Gastrocnemius medialis (tissue), 4 donors: ENCODE data around the gene KLHL4. TPM values are rescaled to one million over a fixed set of nuclear protein-coding genes. Genes with fewer than 3 reads are reported as not detected.

Experiments
- ATAC-seq, 2 donors: fragments of 150-250 bp; one replicate each; pipeline ENCODE4 v1.9.1; 2016
- DNase-seq, 2 donors: peaks; one replicate each; pipeline ENCODE4 v3.0.0-alpha.2; 2019
- H3K27ac ChIP-seq, 4 donors: fragments of 200-600 bp; sonication (generic); 1 replicate in 1 of 4; 2 replicates in 3 of 4; pipeline ENCODE4 v1.5.1; 2016 to 2018; ENCODE audit warnings: mild to moderate bottlenecking in 2 of 4, moderate library complexity in 1 of 4
- H3K27me3 ChIP-seq, 3 donors: fragments of 200-600 bp; sonication (generic) in 2 of 3; 1 replicate in 1 of 3; 2 replicates in 2 of 3; pipeline versions ENCODE4 v1.5.1 to v1.6.0; 2016 to 2019; ENCODE audit warnings: mild to moderate bottlenecking in 1 of 3, moderate library complexity in 1 of 3
- H3K36me3 ChIP-seq, 2 donors: fragments of 200-600 bp; sonication (generic) in 1 of 2; one replicate each; pipeline ENCODE4 v1.5.1; 2017 to 2018
- H3K4me1 ChIP-seq, 2 donors: fragments of 200-600 bp; sonication (generic) in 1 of 2; one replicate each; pipeline ENCODE4 v1.5.1; 2016 to 2017; ENCODE audit warnings: mild to moderate bottlenecking in 2 of 2
- H3K4me3 ChIP-seq, 4 donors: fragments of 200-600 bp; sonication (generic) in 3 of 4; 1 replicate in 1 of 4; 2 replicates in 3 of 4; pipeline ENCODE4 v1.5.1; 2016 to 2019; ENCODE audit warnings: mild to moderate bottlenecking in 2 of 4
- H3K9me3 ChIP-seq, 3 donors: fragments of 200-600 bp; sonication (generic) in 2 of 3; 1 replicate in 1 of 3; 2 replicates in 2 of 3; pipeline ENCODE4 v1.5.1; 2016 to 2019
- CTCF ChIP-seq, 5 experiments: fragments of 450-650 bp in 3 of 5; fragments of 200-600 bp in 2 of 5; sonication (generic) in 2 of 5; IDR thresholded peaks in 4 of 5; conservative IDR thresholded peaks in 1 of 5; 1 replicate in 4 of 5; 2 replicates in 1 of 5; pipeline ENCODE4 v1.5.1; 2016 to 2019; ENCODE audit warnings: antibody characterized with exemption in 5 of 5, mild to moderate bottlenecking in 3 of 5, moderate library complexity in 3 of 5
- POLR2A ChIP-seq, 2 donors: fragments of 450-650 bp; IDR thresholded peaks; one replicate each; pipeline ENCODE4 v1.6.1; 2017; ENCODE audit warnings: antibody characterized with exemption in 2 of 2, mild to moderate bottlenecking in 2 of 2, moderate library complexity in 2 of 2
- in situ Hi-C, 4 donors: fragments of 200-750 bp; cut with MboI; loops; one replicate each; pipeline versions ENCODE4 v1.15.0 to v1.8.0; 2017; ENCODE audit warnings: low sequenced_read_pairs in 4 of 4
- intact Hi-C: fragments of 100-400 bp; cut with DNase I; formaldehyde crosslinking; loops from one replicate; pipeline ENCODE4 v1.15.1; 2023; ENCODE audit warnings: low total_unique reads
- total RNA-seq, 4 donors: library from RNA; depleted of rRNA; stranded (reverse); fragments of >200 nt; gene quantifications; one replicate each; pipeline versions ENCODE4 v1.1.0 to v1.2.3, GENCODE V29; 2016

Gene KLHL4
- total RNA-seq, 4 donors from 2014 or later, result 0.05 to 0.25 (median 0.14) TPM

- Histone ChIP-seq H3K4me1 (no peaks in the 10 kb centered on the region), H3K9me3 (no peaks in the 10 kb centered on the region), H3K27me3 (peaks cover 0 to 2% (median 0%) of the 10 kb centered on the region in 3 donors), H3K36me3 (no peaks in the 10 kb centered on the region), H3K27ac (no peak overlapping the region), H3K4me3 (no peak overlapping the region)
- intact Hi-C loops (no loop called here), in situ Hi-C loops (no loop called here)
- ATAC-seq (no peak), DNase-seq (no peak)
- TF ChIP-seq CTCF (IDR thresholded peaks at IDR 0.05 in 4 of 5, conservative IDR thresholded peaks at IDR 0.05 in 1 of 5), result no peak
- no peak for TF ChIP-seq POLR2A (IDR thresholded peaks at IDR 0.05)
These were observed 1.8 kb upstream of the KLHL4 start for GRCh38 chrX:87515836-87516235.

GRCh38 chrX:87516717-87517121, 883 bp upstream of the KLHL4 start:
- no peak for ATAC-seq

GRCh38 chrX:87518504-87518903, 902 bp downstream of the KLHL4 start:
- peaks cover 0 to 2% (median 0%) of the 10 kb centered on the region in 3 donors for H3K27me3 ChIP-seq
- no peak for TF ChIP-seq POLR2A (IDR thresholded peaks at IDR 0.05)
- TF ChIP-seq CTCF (IDR thresholded peaks at IDR 0.05 in 4 of 5, conservative IDR thresholded peaks at IDR 0.05 in 1 of 5), result no peak
- in situ Hi-C loops, result no loop called here
- peak overlapping the region in 3 of 4 donors; percentile 9 to 37 (median 16) for H3K4me3 ChIP-seq
- intact Hi-C loops, result no loop called here
- ATAC-seq, result no peak
- no peak for DNase-seq
- peak overlapping the region in 1 of 4 donors; percentile 29 for H3K27ac ChIP-seq
- H3K9me3 ChIP-seq, result no peaks in the 10 kb centered on the region
- no peaks in the 10 kb centered on the region for H3K4me1 ChIP-seq
- no peaks in the 10 kb centered on the region for H3K36me3 ChIP-seq

More at GRCh38 chrX:87516717-87517121, 883 bp upstream of the KLHL4 start:
- no peaks in the 10 kb centered on the region for H3K9me3 ChIP-seq
- intact Hi-C loops, result no loop called here
- TF ChIP-seq CTCF (IDR thresholded peaks at IDR 0.05 in 4 of 5, conservative IDR thresholded peaks at IDR 0.05 in 1 of 5) (no peak), POLR2A (IDR thresholded peaks at IDR 0.05) (no peak)
- DNase-seq, result no peak
- no peaks in the 10 kb centered on the region for H3K4me1 ChIP-seq
- H3K36me3 ChIP-seq, result no peaks in the 10 kb centered on the region
- no peak overlapping the region for H3K27ac ChIP-seq
- in situ Hi-C loops, result no loop called here
- no peak overlapping the region for H3K4me3 ChIP-seq
- H3K27me3 ChIP-seq, result peaks cover 0 to 2% (median 0%) of the 10 kb centered on the region in 3 donors

GRCh38 chrX:87525771-87526229, 8.2 kb downstream of the KLHL4 start:
- no peaks in the 10 kb centered on the region for H3K9me3 ChIP-seq
- intact Hi-C loops, result no loop called here
- H3K36me3 ChIP-seq, result no peaks in the 10 kb centered on the region
- in situ Hi-C loops, result no loop called here
- TF ChIP-seq POLR2A (IDR thresholded peaks at IDR 0.05), result no peak
- TF ChIP-seq CTCF (IDR thresholded peaks at IDR 0.05 in 4 of 5, conservative IDR thresholded peaks at IDR 0.05 in 1 of 5), result no peak
- ATAC-seq (no peak), DNase-seq (no peak)
- H3K27me3 ChIP-seq, result no peaks in the 10 kb centered on the region
- H3K4me3 ChIP-seq, result no peak overlapping the region
- H3K27ac ChIP-seq, result no peak overlapping the region
- H3K4me1 ChIP-seq, result no peaks in the 10 kb centered on the region

GRCh38 chrX:87526281-87526680, 8.7 kb downstream of the KLHL4 start:
- no peaks in the 10 kb centered on the region for H3K36me3 ChIP-seq
- TF ChIP-seq CTCF (IDR thresholded peaks at IDR 0.05 in 4 of 5, conservative IDR thresholded peaks at IDR 0.05 in 1 of 5) (no peak), POLR2A (IDR thresholded peaks at IDR 0.05) (no peak)
- DNase-seq, result no peak
- no peak for ATAC-seq
- H3K27ac ChIP-seq, result no peak overlapping the region
- H3K4me1 ChIP-seq, result no peaks in the 10 kb centered on the region
- no peak overlapping the region for H3K4me3 ChIP-seq
- intact Hi-C loops (no loop called here), in situ Hi-C loops (no loop called here)
- H3K27me3 ChIP-seq, result no peaks in the 10 kb centered on the region
- H3K9me3 ChIP-seq, result no peaks in the 10 kb centered on the region
